Progenitor cell of endocrine pancreas (in vitro differentiated cells): ENCODE measurements around the gene DHX16. TPM values are rescaled to one million over a fixed set of nuclear protein-coding genes. Genes with fewer than 3 reads are reported as not detected.

Experiments
- DNase-seq: peaks from one replicate; pipeline ENCODE4 v3.0.0; 2021; ENCODE audit warnings: low spot score; ENCODE audit not compliant: unreplicated experiment
- H3K27ac Mint-ChIP-seq: 2 replicates; pipeline ENCODE4 v1.8.0; 2021; ENCODE audit warnings: mild to moderate bottlenecking, moderate library complexity, mixed read lengths
- H3K27me3 Mint-ChIP-seq: 2 replicates; pipeline ENCODE4 v1.8.0; 2021; ENCODE audit warnings: mixed read lengths
- H3K36me3 Mint-ChIP-seq: 2 replicates; pipeline ENCODE4 v1.8.0; 2022; ENCODE audit warnings: mixed read lengths; ENCODE audit not compliant: insufficient read depth
- H3K4me1 Mint-ChIP-seq: 2 replicates; pipeline ENCODE4 v1.8.0; 2021; ENCODE audit warnings: low read depth, mixed read lengths
- H3K4me3 Mint-ChIP-seq: 2 replicates; pipeline ENCODE4 v1.8.0; 2021; ENCODE audit warnings: low read depth, mild to moderate bottlenecking, moderate library complexity, mixed read lengths
- H3K9me3 Mint-ChIP-seq: 2 replicates; pipeline ENCODE4 v1.8.0; 2021; ENCODE audit warnings: low read depth, mixed read lengths
- CTCF ChIP-seq: fragments of 200-600 bp; sonication (generic); IDR thresholded peaks from one replicate; pipeline ENCODE4 v1.5.0; 2021; ENCODE audit warnings: antibody characterized with exemption, mild to moderate bottlenecking; ENCODE audit not compliant: unreplicated experiment
- total RNA-seq: library from RNA; stranded (reverse); gene quantifications from 2 replicates; pipeline ENCODE4 v1.2.1, GENCODE V29; 2021

The DHX16 gene
- total RNA-seq, 1 donor from 2014 or later = 31.0 TPM

GRCh38 chr6:30690403-30691207, 17.8 kb upstream of the DHX16 start, which contains the start of gene NRM:
NRM (minus strand) TSS chr6:30690984; CDS start chr6:30690974, 10 bp downstream.
- H3K4me3 Mint-ChIP-seq = peak within 1 kb of the TSS; percentile 92
- TF ChIP-seq CTCF = no peak
- H3K9me3 Mint-ChIP-seq = no peaks in the 10 kb centered on the region
- peak within 1 kb of the TSS; percentile 92 for H3K27ac Mint-ChIP-seq
- peaks cover 35% of the 10 kb centered on the region for H3K4me1 Mint-ChIP-seq
- peak; percentile 69 for DNase-seq
- H3K36me3 Mint-ChIP-seq = no peaks in the 10 kb centered on the region
- no peaks in the 10 kb centered on the region for H3K27me3 Mint-ChIP-seq

- H3K9me3 Mint-ChIP-seq = no peaks in the 10 kb centered on the region
- no peaks in the 10 kb centered on the region for H3K36me3 Mint-ChIP-seq
- H3K27ac Mint-ChIP-seq = peak overlapping the region; percentile 92
- peak overlapping the region; percentile 92 for H3K4me3 Mint-ChIP-seq
- peaks cover 39% of the 10 kb centered on the region for H3K4me1 Mint-ChIP-seq
- no peaks in the 10 kb centered on the region for H3K27me3 Mint-ChIP-seq
- DNase-seq = no peak
- TF ChIP-seq CTCF = no peak
Measured at GRCh38 chr6:30689985-30690384, 17.2 kb upstream of the DHX16 start.

- H3K4me1 Mint-ChIP-seq = peaks cover 40% of the 10 kb centered on the region
Measured at GRCh38 chr6:30689022-30689865, 16.4 kb upstream of the DHX16 start.

GRCh38 chr6:30688569-30688968, 15.8 kb upstream of the DHX16 start:
- TF ChIP-seq CTCF = no peak
- Mint-ChIP-seq H3K36me3 (peaks cover 1% of the 10 kb centered on the region), H3K27ac (no peak overlapping the region), H3K27me3 (no peaks in the 10 kb centered on the region), H3K4me3 (peak overlapping the region; percentile 0), H3K9me3 (no peaks in the 10 kb centered on the region), H3K4me1 (peaks cover 46% of the 10 kb centered on the region)
- DNase-seq = no peak

More at GRCh38 chr6:30689022-30689865, 16.4 kb upstream of the DHX16 start:
- Mint-ChIP-seq H3K27me3 (no peaks in the 10 kb centered on the region), H3K9me3 (no peaks in the 10 kb centered on the region), H3K27ac (peak overlapping the region; percentile 47), H3K36me3 (no peaks in the 10 kb centered on the region), H3K4me3 (peak overlapping the region; percentile 92)
- no peak for TF ChIP-seq CTCF
- no peak for DNase-seq
